ENCODE data around the gene SERPINI1.

The SERPINI1 gene

DNA sequence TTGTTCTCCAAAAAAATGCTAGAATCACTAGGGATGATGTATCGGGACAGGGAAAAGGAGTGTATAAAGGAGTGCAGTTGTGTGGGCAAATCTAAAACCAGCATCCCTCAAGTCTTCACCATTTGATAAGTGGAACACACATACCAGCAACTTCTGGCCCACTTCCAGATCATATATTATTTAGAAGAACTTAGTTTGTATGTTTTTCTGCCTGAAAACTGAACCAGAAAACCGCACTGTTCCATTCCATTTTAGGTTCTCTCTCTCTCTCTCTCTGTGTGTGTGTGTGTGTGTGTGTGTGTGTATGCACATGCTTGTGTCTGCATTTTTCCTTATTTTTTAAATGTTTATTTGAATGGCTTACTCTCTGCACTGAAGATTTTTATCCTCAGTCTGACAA is 93.5 kb downstream of the SERPINI1 start:
- Histone ChIP-seq H3K4me3 (no peak overlapping the region), H3K27ac (no peak overlapping the region)
- TF ChIP-seq, protein P1, sequence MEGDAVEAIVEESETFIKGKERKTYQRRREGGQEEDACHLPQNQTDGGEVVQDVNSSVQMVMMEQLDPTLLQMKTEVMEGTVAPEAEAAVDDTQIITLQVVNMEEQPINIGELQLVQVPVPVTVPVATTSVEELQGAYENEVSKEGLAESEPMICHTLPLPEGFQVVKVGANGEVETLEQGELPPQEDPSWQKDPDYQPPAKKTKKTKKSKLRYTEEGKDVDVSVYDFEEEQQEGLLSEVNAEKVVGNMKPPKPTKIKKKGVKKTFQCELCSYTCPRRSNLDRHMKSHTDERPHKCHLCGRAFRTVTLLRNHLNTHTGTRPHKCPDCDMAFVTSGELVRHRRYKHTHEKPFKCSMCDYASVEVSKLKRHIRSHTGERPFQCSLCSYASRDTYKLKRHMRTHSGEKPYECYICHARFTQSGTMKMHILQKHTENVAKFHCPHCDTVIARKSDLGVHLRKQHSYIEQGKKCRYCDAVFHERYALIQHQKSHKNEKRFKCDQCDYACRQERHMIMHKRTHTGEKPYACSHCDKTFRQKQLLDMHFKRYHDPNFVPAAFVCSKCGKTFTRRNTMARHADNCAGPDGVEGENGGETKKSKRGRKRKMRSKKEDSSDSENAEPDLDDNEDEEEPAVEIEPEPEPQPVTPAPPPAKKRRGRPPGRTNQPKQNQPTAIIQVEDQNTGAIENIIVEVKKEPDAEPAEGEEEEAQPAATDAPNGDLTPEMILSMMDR (IDR thresholded peaks at IDR 0.05): no peak
- DNase-seq (ENCODE audit: low spot score): no peak

GRCh38 chr3:167830007-167830406 is 94.5 kb downstream of the SERPINI1 start:
- no peak overlapping the region for H3K27ac ChIP-seq

GRCh38 chr3:167835359-167835758 is 99.8 kb downstream of the SERPINI1 start:
- TF ChIP-seq, protein P1 (IDR thresholded peaks at IDR 0.05): no peak
- Histone ChIP-seq H3K27ac (no peak overlapping the region), H3K4me3 (no peak overlapping the region)
- DNase-seq (ENCODE audit: low spot score): no peak

More at GRCh38 chr3:167830007-167830406, 94.5 kb downstream of the SERPINI1 start:
- H3K4me3 ChIP-seq: no peak overlapping the region
- DNase-seq (ENCODE audit: low spot score): no peak
- TF ChIP-seq, protein P1 (IDR thresholded peaks at IDR 0.05): no peak

- no peak for DNase-seq (ENCODE audit: low spot score)
- Histone ChIP-seq H3K4me3 (no peak overlapping the region), H3K27ac (no peak overlapping the region)
- TF ChIP-seq, protein P1 (IDR thresholded peaks at IDR 0.05): no peak
These were observed 100.4 kb downstream of the SERPINI1 start for GRCh38 chr3:167835953-167836352.

DNA sequence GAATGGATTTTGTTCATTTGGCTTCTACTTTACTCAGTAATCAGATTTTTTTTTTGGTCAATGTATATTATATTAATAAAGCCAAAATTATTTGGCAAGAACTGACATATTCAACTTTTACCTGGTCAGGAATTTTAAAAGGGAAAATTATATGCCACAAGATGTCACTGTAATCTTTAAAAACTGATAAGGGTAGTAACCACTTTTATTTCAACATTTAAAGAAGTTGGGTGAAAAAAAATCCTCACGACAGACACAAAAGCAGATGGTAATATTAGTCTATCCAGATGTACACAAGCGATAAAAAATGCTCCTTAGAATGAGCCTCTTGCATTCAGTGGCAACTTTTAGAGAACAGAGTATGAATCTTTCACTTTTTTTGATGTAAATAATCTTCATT is 101.9 kb downstream of the SERPINI1 start:
- H3K27ac ChIP-seq: no peak overlapping the region
- DNase-seq (ENCODE audit: low spot score): no peak
- no peak overlapping the region for H3K4me3 ChIP-seq
- TF ChIP-seq, protein P1 (IDR thresholded peaks at IDR 0.05): no peak

DNA sequence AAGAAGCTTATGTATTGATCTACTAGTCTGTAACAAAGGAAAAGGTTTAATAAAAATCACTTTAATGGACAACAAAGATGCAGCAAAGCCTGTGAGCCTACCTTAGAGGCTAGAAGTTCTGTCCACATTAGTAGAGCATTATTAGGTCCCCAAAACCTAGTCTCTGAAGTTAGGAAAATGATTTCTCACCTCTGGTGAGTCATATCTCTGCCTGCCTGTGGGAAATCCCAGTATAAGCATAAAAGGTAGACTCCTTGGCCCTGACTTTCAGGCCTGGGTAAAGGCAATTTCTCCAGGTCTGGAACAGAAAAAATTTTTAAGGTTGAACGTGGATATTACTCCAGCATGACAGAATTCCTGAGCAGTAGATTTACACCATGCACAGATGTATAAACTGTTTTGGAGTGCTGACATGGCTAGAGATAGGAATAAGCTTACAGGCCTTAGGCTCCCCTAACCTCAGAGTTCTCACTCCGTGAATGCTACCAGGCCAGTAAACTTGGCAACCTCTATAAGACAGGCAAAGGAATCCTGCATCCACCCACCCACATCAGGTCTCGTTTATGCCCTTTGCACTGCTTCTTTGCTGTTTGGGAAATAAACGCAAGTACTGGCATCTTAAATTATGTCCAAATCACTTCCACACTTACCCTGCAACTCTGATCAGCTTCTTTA is 104.1 kb downstream of the SERPINI1 start:
- no peak overlapping the region for H3K27ac ChIP-seq
- no peak for DNase-seq (ENCODE audit: low spot score)

DNA sequence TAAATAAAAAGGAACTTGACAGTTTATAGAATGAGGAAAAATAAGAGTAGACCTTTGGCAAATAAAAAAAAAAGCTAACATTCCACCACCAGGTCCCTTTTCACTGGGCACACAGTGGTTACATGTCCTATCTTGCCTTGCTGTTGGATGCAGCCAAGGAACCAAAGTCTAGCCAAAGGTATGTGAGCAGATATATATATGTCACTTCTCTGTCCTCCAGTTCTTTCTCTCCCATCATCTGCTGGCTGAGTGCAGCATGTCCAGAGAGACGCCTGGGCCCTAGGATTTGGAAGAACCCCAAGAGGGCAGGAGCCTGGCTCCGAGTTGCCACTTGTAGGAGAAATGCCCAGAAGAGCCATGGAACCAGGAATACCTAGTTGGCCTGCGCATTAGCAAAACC is 104.7 kb downstream of the SERPINI1 start:
- TF ChIP-seq, protein P1 (IDR thresholded peaks at IDR 0.05): no peak
- DNase-seq (ENCODE audit: low spot score): no peak

More for the DNA sequence above, 104.1 kb downstream of the SERPINI1 start:
- TF ChIP-seq, protein P1 (IDR thresholded peaks at IDR 0.05): no peak
- H3K4me3 ChIP-seq: no peak overlapping the region

More for the DNA sequence above, 104.7 kb downstream of the SERPINI1 start:
- H3K27ac ChIP-seq: no peak overlapping the region
- no peak overlapping the region for H3K4me3 ChIP-seq

All from coronary artery (tissue), 2 donors.